ENCODE measurements around the gene PLXDC2. TPM values are rescaled to one million over a fixed set of nuclear protein-coding genes. Genes with fewer than 3 reads are reported as not detected.
"Not testable (repeated sequence)": the region's sequence is repeated elsewhere in the genome, so short reads cannot be mapped to it uniquely, and the experiment has no call there.

Gene PLXDC2
- total RNA-seq, result 129 TPM
- long read RNA-seq, full-length matches to known transcripts, result 76 of 117 reads
- long read RNA-seq, partial matches to known transcripts, result 10 of 117 reads
- long read RNA-seq, other reads (novel, unspliced or antisense), result 31 of 117 reads

- peak; percentile 62 for ATAC-seq
- peak within 1 kb of the TSS; percentile 81 for H3K27ac ChIP-seq
- peak; percentile 81 for DNase-seq
- H3K27me3 ChIP-seq, result no peaks in the 10 kb centered on the region
- no peaks in the 10 kb centered on the region for H3K9me3 ChIP-seq
- peaks cover 6% of the 10 kb centered on the region for H3K4me1 ChIP-seq
- H3K36me3 ChIP-seq, result no peaks in the 10 kb centered on the region
- no peak for TF ChIP-seq CTCF (IDR thresholded peaks at IDR 0.05)
- peak within 1 kb of the TSS; percentile 75 for H3K4me3 ChIP-seq
- intact Hi-C loops (cut with DNase I), result no loop called here
These were observed at the start of gene PLXDC2 for GRCh38 chr10:19816411-19817230. Gene PLXDC2, plus strand, starts transcription at chr10:19816432.

GRCh38 chr10:19767876-19768275 lies 48.4 kb upstream of the PLXDC2 start:
- Histone ChIP-seq H3K4me1 (no peaks in the 10 kb centered on the region), H3K27me3 (no peaks in the 10 kb centered on the region), H3K4me3 (no peak overlapping the region), H3K9me3 (no peaks in the 10 kb centered on the region), H3K36me3 (no peaks in the 10 kb centered on the region), H3K27ac (no peak overlapping the region)
- no peak for DNase-seq
- TF ChIP-seq CTCF (IDR thresholded peaks at IDR 0.05), result no peak
- no peak for ATAC-seq
- intact Hi-C loops (cut with DNase I), result no loop called here

- H3K36me3 ChIP-seq; H3K4me1 ChIP-seq; H3K27ac ChIP-seq; ATAC-seq; H3K9me3 ChIP-seq; intact Hi-C loops (cut with DNase I); H3K4me3 ChIP-seq; H3K27me3 ChIP-seq; DNase-seq: not testable (repeated sequence)
These were observed 46.4 kb upstream of the PLXDC2 start for GRCh38 chr10:19769826-19770225.

GRCh38 chr10:19772972-19773371 lies 43.3 kb upstream of the PLXDC2 start:
- Histone ChIP-seq H3K27ac (no peak overlapping the region), H3K4me3 (no peak overlapping the region), H3K4me1 (no peaks in the 10 kb centered on the region), H3K27me3 (no peaks in the 10 kb centered on the region), H3K9me3 (no peaks in the 10 kb centered on the region), H3K36me3 (no peaks in the 10 kb centered on the region)
- ATAC-seq (peak; percentile 34), DNase-seq (no peak)
- TF ChIP-seq CTCF (IDR thresholded peaks at IDR 0.05), result no peak
- intact Hi-C loops (cut with DNase I), result no loop called here

- DNase-seq (no peak), ATAC-seq (peak; percentile 70)
- H3K27me3 ChIP-seq, result no peaks in the 10 kb centered on the region
- intact Hi-C loops (cut with DNase I), result no loop called here
- H3K36me3 ChIP-seq, result no peaks in the 10 kb centered on the region
- no peak overlapping the region for H3K4me3 ChIP-seq
- H3K9me3 ChIP-seq, result no peaks in the 10 kb centered on the region
- TF ChIP-seq CTCF (IDR thresholded peaks at IDR 0.05), result no peak
- no peak overlapping the region for H3K27ac ChIP-seq
- no peaks in the 10 kb centered on the region for H3K4me1 ChIP-seq
These were observed 40.9 kb upstream of the PLXDC2 start for GRCh38 chr10:19775296-19775695.

- Histone ChIP-seq H3K4me1 (no peaks in the 10 kb centered on the region), H3K9me3 (no peaks in the 10 kb centered on the region), H3K4me3 (no peak overlapping the region), H3K27ac (no peak overlapping the region), H3K27me3 (no peaks in the 10 kb centered on the region), H3K36me3 (no peaks in the 10 kb centered on the region)
- TF ChIP-seq CTCF (IDR thresholded peaks at IDR 0.05), result no peak
- intact Hi-C loops (cut with DNase I), result no loop called here
- ATAC-seq, result no peak
- no peak for DNase-seq
These were observed 38.4 kb upstream of the PLXDC2 start for GRCh38 chr10:19777806-19778205.

All from upper lobe of right lung (tissue), 1 donor.